HG03520 (cell line): ENCODE measurements around the gene MCOLN1.

Experiments
- ATAC-seq: cut with Tn5 transposase; IDR thresholded peaks from one replicate; pipeline ENCODE4 v1.9.1; 2021; ENCODE audit warnings: mild to moderate bottlenecking, moderate library complexity; ENCODE audit not compliant: unreplicated experiment

Gene MCOLN1

GRCh38 chr19:7500811-7501450 lies 21.5 kb upstream of the MCOLN1 start:
- no peak for ATAC-seq

GRCh38 chr19:7502552-7502951 lies 19.9 kb upstream of the MCOLN1 start:
- ATAC-seq = no peak

GRCh38 chr19:7504684-7505083 lies 17.7 kb upstream of the MCOLN1 start:
- no peak for ATAC-seq

DNA sequence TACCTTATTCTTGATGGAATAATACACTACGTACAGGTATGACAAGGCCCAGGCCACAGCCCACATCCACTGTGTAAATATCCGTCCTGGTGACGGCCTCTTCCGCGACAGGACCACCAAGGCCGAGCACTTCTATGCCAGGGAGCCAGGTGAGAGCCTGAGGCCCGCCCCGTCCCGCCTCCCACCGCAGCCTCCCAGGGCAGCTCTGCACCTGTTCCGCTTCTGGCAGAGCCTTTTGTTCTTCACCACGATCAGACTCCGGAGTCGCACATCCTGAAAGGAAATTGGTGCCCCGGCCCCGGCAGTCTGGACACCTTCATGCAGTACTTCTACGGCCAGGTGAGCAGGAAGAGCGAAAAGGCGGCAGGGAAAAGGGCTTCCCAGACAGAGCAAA lies 17.1 kb upstream of the MCOLN1 start:
- no peak for ATAC-seq

DNA sequence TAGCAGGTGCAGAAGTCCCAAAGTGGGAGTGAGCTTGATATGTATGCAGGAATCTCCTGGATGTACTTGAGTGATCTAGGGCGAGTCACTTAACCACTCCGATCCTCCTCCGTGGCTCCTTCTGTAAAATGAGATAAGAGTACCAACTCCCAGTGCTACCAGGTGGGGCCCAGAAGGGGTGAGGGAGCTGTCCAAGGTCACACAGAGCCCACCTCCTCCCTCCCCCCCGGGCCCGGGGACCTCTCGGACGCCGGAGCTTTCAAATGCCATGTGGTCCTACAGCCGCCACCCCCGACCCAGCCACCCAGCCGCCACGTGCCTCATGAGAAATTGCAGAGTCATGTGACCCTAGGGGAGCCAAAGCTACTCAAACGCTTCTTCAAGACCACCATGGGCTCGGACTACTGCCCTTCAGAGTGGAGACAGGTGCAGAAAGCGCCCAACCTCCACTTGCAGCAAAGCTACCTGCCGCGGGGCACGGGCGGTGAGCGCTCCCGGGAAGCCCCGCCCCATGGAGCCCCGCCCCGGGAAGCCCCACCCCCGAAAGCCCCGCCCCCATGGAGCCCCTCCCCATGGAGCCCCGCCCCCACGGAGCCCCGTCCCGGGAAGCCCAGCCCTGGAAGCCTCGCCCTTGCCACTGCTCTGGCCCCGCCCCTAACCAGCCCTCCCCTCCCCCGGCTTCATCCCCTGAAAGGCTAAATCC lies 16.6 kb upstream of the MCOLN1 start:
- ATAC-seq = no peak

DNA sequence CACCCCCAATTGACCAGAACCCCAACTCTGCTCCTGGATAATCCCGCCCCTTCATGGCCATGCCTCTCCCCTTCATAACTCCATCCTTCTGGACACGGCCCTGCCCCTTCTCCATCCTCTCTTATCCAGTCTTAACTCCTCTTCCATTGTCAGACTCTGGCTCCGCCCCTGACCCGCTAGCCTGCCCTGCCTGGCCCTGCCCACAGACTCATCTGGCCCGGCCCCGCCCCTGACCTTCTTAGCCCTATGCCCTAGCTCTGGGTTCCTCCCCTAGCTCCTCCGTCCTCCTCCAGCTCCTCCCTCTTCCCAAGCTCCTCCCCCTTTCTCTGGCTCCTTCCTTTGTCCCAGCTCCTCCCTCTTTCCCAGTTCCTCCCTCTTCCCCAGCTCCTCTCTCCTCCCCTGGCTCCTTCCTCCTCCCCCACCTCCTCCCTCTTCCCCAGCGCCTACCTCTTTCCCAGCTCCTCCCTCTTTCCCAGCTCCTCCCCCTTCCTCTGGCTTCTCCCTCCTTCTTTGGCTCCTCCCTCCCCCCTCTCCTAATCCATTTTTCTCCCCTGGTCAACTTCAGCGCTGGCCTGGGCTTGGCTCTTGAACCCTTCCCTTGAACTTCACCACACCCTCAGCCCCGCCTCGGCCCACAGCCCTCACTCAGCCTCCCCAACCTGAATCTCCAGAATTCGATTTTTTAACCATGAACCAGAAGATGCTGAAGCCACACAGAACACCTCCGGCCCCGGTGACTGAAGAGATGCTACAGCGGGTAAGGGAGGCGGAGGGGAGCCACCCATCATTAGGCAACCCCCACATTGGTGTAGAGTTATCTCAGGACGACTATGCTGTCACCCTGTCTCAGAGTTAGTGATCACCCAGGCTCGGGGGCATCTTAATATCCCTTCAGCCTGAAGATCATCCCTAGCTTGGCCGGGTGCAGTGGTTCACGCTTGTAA lies 15.8 kb upstream of the MCOLN1 start:
- no peak for ATAC-seq

GRCh38 chr19:7507884-7508283 lies 14.5 kb upstream of the MCOLN1 start:
- ATAC-seq = no peak

DNA sequence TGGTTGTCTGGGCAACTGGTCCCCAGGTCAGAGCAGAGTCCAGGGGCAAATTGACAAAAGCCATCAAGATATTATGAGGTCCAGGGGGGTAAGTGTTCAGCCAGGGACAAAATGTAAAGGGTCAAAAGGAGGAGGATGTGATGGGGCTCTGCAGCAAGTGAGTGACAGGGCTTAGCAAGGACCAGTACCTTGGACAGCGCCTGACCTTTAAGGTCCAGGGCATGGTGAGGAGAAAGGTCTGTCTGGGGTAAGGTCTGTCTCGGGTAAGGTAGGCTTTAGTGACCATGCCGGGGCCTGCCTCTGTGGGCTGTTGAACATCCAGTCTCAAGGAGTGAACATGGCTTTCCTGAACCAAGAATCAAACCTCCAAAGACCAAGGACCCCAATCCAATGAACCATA lies 12.8 kb upstream of the MCOLN1 start:
- ATAC-seq = no peak

DNA sequence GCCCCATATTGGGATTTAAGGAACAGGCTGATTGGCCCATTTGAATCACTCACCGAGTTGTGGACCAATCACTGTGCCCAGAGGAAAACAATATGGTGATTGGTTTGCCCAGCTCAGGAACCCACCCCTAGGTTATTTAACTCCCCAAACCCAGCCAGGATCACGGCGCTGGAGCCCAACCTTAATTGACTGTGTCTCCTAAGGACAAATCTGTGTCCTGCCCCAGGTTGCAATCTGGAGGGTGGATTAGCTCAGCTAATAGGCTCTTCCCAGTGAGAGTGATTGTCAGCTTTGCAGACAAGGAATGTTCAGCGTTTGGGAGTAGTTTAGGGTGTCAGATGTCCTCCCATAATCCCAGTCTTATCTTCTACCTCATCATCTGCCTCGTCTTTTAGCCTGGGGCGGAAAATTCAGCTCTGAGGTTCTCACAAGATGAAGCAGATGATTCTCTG lies 10.0 kb upstream of the MCOLN1 start:
- no peak for ATAC-seq

GRCh38 chr19:7513809-7514642 lies 8.4 kb upstream of the MCOLN1 start:
- ATAC-seq = no peak

GRCh38 chr19:7515110-7515644 lies 7.2 kb upstream of the MCOLN1 start:
- no peak for ATAC-seq

DNA sequence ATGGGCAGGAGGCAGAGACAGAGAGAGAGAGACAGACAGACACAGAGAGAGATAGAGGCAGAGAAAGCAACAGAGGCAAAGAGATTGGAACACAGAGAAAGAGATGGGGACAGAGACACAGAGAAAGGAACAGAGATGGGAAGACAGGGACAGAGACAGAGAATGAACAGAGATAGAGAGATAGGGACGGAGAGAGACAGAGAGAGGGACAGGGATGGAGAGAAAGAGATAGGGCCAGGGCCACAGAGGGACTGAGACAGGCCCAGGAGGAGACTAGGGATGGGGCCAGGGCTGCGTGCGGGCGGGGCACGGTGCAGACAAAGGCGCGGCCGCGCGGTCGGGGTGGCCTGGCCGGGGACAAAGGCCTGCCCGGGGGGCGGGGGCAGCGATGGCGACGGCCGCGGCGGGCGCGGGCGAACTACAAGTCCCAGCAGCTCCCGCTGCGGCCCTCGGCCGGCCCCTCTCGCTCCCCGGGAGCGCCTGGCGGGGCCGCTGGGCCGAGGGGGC lies 6.7 kb upstream of the MCOLN1 start, which contains the start of gene ZNF358:
ZNF358 (plus strand) TSS at position 459 of the 507 bp plus-strand sequence. CDS start 3,140 bp downstream, outside the sequence.
- no peak for ATAC-seq

DNA sequence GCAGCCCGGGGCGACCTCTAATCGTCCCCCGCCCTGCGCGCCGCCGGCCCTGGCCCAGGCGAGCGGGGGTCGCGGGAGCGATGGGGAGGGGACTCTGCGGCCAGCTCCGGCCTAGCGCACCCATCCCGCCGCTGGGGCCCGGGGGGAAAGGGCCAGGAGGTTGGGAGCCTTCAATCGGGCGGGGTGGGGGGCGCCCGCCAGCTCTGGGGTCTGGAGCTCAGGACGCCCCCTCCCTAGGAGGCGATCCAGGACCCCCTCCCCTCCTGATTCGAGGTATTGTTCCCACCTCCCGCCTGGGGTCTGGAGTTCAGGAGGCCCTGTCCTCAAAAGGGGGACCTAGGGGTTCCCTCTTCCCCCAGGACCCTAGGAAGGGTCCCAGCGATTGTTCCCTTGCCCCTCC lies 6.1 kb upstream of the MCOLN1 start:
- no peak for ATAC-seq

- ATAC-seq = no peak
These were observed 5.5 kb upstream of the MCOLN1 start for GRCh38 chr19:7516878-7517277.

GRCh38 chr19:7519361-7520130 lies 2.9 kb upstream of the MCOLN1 start:
- ATAC-seq = no peak

DNA sequence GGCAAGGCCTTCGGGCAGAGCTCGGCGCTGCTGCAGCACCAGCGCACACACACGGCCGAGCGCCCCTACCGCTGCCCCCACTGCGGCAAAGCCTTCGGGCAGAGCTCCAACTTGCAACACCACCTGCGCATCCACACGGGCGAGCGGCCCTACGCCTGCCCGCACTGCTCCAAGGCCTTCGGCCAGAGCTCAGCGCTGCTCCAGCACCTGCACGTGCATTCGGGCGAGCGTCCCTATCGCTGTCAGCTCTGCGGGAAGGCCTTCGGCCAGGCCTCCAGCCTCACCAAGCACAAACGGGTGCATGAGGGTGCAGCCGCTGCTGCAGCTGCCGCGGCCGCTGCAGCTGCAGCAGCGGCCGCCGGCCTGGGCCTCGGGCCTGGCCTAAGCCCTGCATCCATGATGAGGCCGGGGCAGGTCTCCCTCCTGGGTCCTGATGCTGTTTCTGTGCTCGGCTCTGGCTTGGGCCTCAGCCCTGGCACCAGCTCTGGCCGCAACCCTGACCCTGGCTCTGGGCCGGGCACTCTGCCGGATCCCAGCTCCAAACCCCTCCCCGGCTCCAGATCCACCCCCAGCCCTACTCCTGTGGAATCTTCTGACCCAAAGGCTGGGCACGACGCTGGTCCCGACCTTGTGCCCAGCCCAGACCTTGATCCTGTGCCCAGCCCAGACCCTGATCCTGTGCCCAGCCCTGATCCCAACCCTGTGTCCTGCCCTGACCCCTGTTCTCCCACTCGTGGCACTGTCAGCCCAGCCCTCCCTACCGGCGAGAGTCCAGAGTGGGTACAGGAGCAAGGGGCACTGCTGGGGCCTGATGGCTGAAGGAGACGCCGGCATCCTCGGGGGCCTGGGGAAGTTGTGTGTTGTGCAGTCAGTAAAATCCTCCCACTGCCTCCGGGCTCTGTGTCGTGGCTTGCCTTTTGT lies 2.0 kb upstream of the MCOLN1 start:
- ATAC-seq = no peak

- ATAC-seq = no peak
These were observed 813 bp upstream of the MCOLN1 start for GRCh38 chr19:7521551-7522071.
